ENCODE data around the gene GNB1L.

GNB1L gene

GRCh38 chr22:19854778-19855503 lies at the start of gene GNB1L, which contains the start of gene RTL10:
Gene GNB1L (minus strand): TSS chr22:19854874. CDS start chr22:19821355, 33,519 bp downstream.
Gene RTL10 (minus strand): TSS chr22:19854874. CDS start chr22:19852261, 2,613 bp downstream.
- peak; percentile 96 for DNase-seq

GRCh38 chr22:19904174-19904856 lies 49.6 kb upstream of the GNB1L start:
- DNase-seq, result no peak

- no peak for DNase-seq
Measured at GRCh38 chr22:19903513-19903912, 48.8 kb upstream of the GNB1L start.

- DNase-seq, result no peak
Measured at GRCh38 chr22:19903031-19903430, 48.4 kb upstream of the GNB1L start.

- DNase-seq, result no peak
Measured at GRCh38 chr22:19902245-19902715, 47.6 kb upstream of the GNB1L start.

- no peak for DNase-seq
Measured at GRCh38 chr22:19901577-19902244, 47.0 kb upstream of the GNB1L start.

GRCh38 chr22:19900707-19901436 lies 46.2 kb upstream of the GNB1L start:
- DNase-seq, result no peak

GRCh38 chr22:19898831-19899567 lies 44.3 kb upstream of the GNB1L start:
- no peak for DNase-seq

GRCh38 chr22:19898145-19898544 lies 43.5 kb upstream of the GNB1L start:
- DNase-seq, result no peak

GRCh38 chr22:19897726-19898125 lies 43.1 kb upstream of the GNB1L start:
- DNase-seq, result no peak

GRCh38 chr22:19896665-19897355 lies 42.1 kb upstream of the GNB1L start:
- no peak for DNase-seq

- DNase-seq, result no peak
Measured at GRCh38 chr22:19895160-19895849, 40.6 kb upstream of the GNB1L start.

GRCh38 chr22:19893363-19893762 lies 38.7 kb upstream of the GNB1L start:
- DNase-seq, result no peak

GRCh38 chr22:19892925-19893324 lies 38.3 kb upstream of the GNB1L start:
- DNase-seq, result no peak

- peak; percentile 43 for DNase-seq
Measured at GRCh38 chr22:19892257-19892879, 37.7 kb upstream of the GNB1L start.

- DNase-seq, result peak; percentile 83
Measured at GRCh38 chr22:19891317-19892256, 36.9 kb upstream of the GNB1L start.

- no peak for DNase-seq
Measured at GRCh38 chr22:19890502-19891316, 36.0 kb upstream of the GNB1L start.

- DNase-seq, result no peak
Measured at GRCh38 chr22:19889951-19890350, 35.3 kb upstream of the GNB1L start.
